SK-N-SH (cell line): ENCODE measurements around the gene SNX22. TPM values are rescaled to one million over a fixed set of nuclear protein-coding genes. Genes with fewer than 3 reads are reported as not detected.
"Not testable (repeated sequence)": the region's sequence is repeated elsewhere in the genome, so short reads cannot be mapped to it uniquely, and the experiment has no call there.

Source experiments
- CTCF ChIA-PET: fragments of 300-600, 350-600 bp; formaldehyde crosslinking; extraction: SDS; loops from one replicate; lab custom pipeline; 2021; lab: Yijun Ruan, JAX
- POLR2A ChIA-PET: fragments of 350-600 bp; sonication (Branson Sonifier 250); formaldehyde crosslinking; extraction: SDS; loops from one replicate; lab custom pipeline; 2020; ENCODE audit warnings: antibody characterized with exemption, inconsistent platforms; lab: Yijun Ruan, JAX
- DNase-seq: peaks from one replicate; pipeline ENCODE4 v3.0.0; 2012
- H2AFZ ChIP-seq: fragments of 200-600 bp; sonication (generic); 2 replicates; pipeline ENCODE4 v1.8.1; 2016; ENCODE audit warnings: antibody characterized with exemption, mild to moderate bottlenecking, low read depth
- H3F3A ChIP-seq: fragments of 200-600 bp; sonication (generic); replicated peaks from 2 replicates; pipeline ENCODE3; 2016; ENCODE audit warnings: antibody characterized with exemption, mild to moderate bottlenecking; ENCODE audit not compliant: insufficient read depth
- H3K27ac ChIP-seq, 2 experiments: fragments of 200-500 bp in 1 of 2; fragments of 200-600 bp in 1 of 2; sonication (Bioruptor generic) in 1 of 2; sonication (generic), shearing (Covaris generic) in 1 of 2; 2 replicates each; pipeline versions ENCODE4 v1.5.1 to v1.6.1; 2014 to 2016; ENCODE audit warnings: low read depth in 2 of 2, inconsistent platforms in 1 of 2, low read length in 1 of 2, mild to moderate bottlenecking in 1 of 2, mixed read lengths in 1 of 2
- H3K27me3 ChIP-seq: fragments of 200-600 bp; sonication (generic), shearing (Covaris generic); 2 replicates; pipeline ENCODE4 v1.6.1; 2016; ENCODE audit warnings: mixed run types; ENCODE audit not compliant: insufficient read depth
- H3K36me3 ChIP-seq, 2 experiments: fragments of 200-500 bp in 1 of 2; fragments of 200-600 bp in 1 of 2; sonication (Bioruptor generic) in 1 of 2; sonication (generic) in 1 of 2; replicated peaks in 1 of 2; 2 replicates each; pipeline versions ENCODE3 to v1.5.1; 2014 to 2016; ENCODE audit warnings: low read length in 1 of 2, mild to moderate bottlenecking in 1 of 2; ENCODE audit not compliant: insufficient read depth in 2 of 2, control insufficient read depth in 1 of 2
- H3K4me1 ChIP-seq, 2 experiments: fragments of 200-500 bp in 1 of 2; fragments of 200-600 bp in 1 of 2; sonication (Bioruptor generic) in 1 of 2; sonication (generic), shearing (Covaris generic) in 1 of 2; 2 replicates each; pipeline versions ENCODE4 v1.5.1 to v1.6.1; 2014 to 2016; ENCODE audit warnings: low read depth in 1 of 2, low read length in 1 of 2, mixed run types in 1 of 2; ENCODE audit not compliant: insufficient read depth in 2 of 2, control insufficient read depth in 1 of 2
- H3K4me2 ChIP-seq: fragments of 200-600 bp; sonication (generic), shearing (Covaris generic); 2 replicates; pipeline ENCODE4 v1.6.1; 2017; ENCODE audit warnings: mixed run types
- H3K4me3 ChIP-seq, 2 experiments: fragments of 200-500 bp in 1 of 2; fragments of 200-600 bp in 1 of 2; sonication (Bioruptor generic) in 1 of 2; sonication (generic), shearing (Covaris generic) in 1 of 2; 2 replicates each; pipeline versions ENCODE4 v1.5.1 to v1.8.1; 2014 to 2016; ENCODE audit warnings: low read depth in 2 of 2, inconsistent platforms in 1 of 2, low read length in 1 of 2, mild to moderate bottlenecking in 1 of 2, mixed read lengths in 1 of 2, moderate library complexity in 1 of 2
- H3K79me2 ChIP-seq: fragments of 200-600 bp; sonication (generic); 2 replicates; pipeline ENCODE4 v1.8.1; 2017; ENCODE audit warnings: mild to moderate bottlenecking; ENCODE audit not compliant: insufficient read depth
- H3K9ac ChIP-seq: fragments of 200-600 bp; sonication (generic); 2 replicates; pipeline ENCODE4 v1.6.1; 2017; ENCODE audit warnings: mixed run types
- H3K9me2 ChIP-seq: fragments of 200-600 bp; sonication (generic); 2 replicates; pipeline ENCODE4 v1.6.1; 2017; ENCODE audit warnings: mixed run types
- H3K9me3 ChIP-seq: fragments of 200-600 bp; sonication (generic); 2 replicates; pipeline ENCODE4 v1.6.1; 2017; ENCODE audit warnings: mixed run types, mild to moderate bottlenecking, moderate library complexity
- H4K20me1 ChIP-seq: fragments of 200-600 bp; sonication (generic); 2 replicates; pipeline ENCODE4 v1.6.1; 2017; ENCODE audit warnings: mild to moderate bottlenecking, mixed run types; ENCODE audit not compliant: insufficient read depth
- ELF1 ChIP-seq: IDR thresholded peaks from 2 replicates; pipeline ENCODE4 v1.4.0; 2012
- FOSL2 ChIP-seq: IDR thresholded peaks from 2 replicates; pipeline ENCODE4 v1.4.0; 2012; ENCODE audit warnings: low read depth, mild to moderate bottlenecking, moderate library complexity, borderline replicate concordance
- MEF2A ChIP-seq: IDR thresholded peaks from 2 replicates; pipeline ENCODE4 v1.4.0; 2012; ENCODE audit warnings: low read depth, borderline replicate concordance
- NFIC ChIP-seq: IDR thresholded peaks from 2 replicates; pipeline ENCODE4 v1.4.0; 2012; ENCODE audit warnings: borderline replicate concordance
- RAD21 ChIP-seq: IDR thresholded peaks from 2 replicates; pipeline ENCODE4 v1.6.1; 2012; ENCODE audit warnings: mild to moderate bottlenecking, low read length
- RCOR1 ChIP-seq: fragments of 150-350 bp; IDR thresholded peaks from 2 replicates; pipeline ENCODE4 v1.6.1; 2017; ENCODE audit warnings: antibody characterized with exemption, low read length
- SMC3 ChIP-seq: IDR thresholded peaks from 2 replicates; pipeline ENCODE4 v1.6.1; 2012; ENCODE audit warnings: low read depth, low read length, improper control_type of control experiment
- WGBS: methylation state at CpG from one replicate; pipeline ENCODE4 v1.1.6; 2017; ENCODE audit warnings: low lambda C conversion rate; 5-methylcytosine and 5-hydroxymethylcytosine counted together
- polyA plus RNA-seq, 3 experiments: library from polyadenylated mRNA; depleted of rRNA; stranded (reverse); fragments of >200 nt; gene quantifications; 2 replicates each; pipeline ENCODE4 v1.2.3, GENCODE V29; 2012
- TF ChIP-seq, protein P1 (sequence below): IDR thresholded peaks from 2 replicates; pipeline ENCODE4 v1.4.0; 2012; ENCODE audit warnings: low read depth
- TF ChIP-seq, protein P2 (sequence below): IDR thresholded peaks from 2 replicates; pipeline ENCODE4 v1.4.0; 2012; ENCODE audit warnings: low read depth, borderline replicate concordance
- TF ChIP-seq, protein P3 (sequence below): IDR thresholded peaks from 2 replicates; pipeline ENCODE4 v1.6.1; 2012; ENCODE audit warnings: mild to moderate bottlenecking, low read depth, low read length, moderate library complexity
- TF ChIP-seq, protein P4 (sequence below): IDR thresholded peaks from 2 replicates; pipeline ENCODE4 v1.4.0; 2012; ENCODE audit warnings: low read depth, borderline replicate concordance

The SNX22 gene
- polyA plus RNA-seq, 1 of the 3 experiments (the other 2 are of a cell fraction), result 0.94 TPM

DNA sequence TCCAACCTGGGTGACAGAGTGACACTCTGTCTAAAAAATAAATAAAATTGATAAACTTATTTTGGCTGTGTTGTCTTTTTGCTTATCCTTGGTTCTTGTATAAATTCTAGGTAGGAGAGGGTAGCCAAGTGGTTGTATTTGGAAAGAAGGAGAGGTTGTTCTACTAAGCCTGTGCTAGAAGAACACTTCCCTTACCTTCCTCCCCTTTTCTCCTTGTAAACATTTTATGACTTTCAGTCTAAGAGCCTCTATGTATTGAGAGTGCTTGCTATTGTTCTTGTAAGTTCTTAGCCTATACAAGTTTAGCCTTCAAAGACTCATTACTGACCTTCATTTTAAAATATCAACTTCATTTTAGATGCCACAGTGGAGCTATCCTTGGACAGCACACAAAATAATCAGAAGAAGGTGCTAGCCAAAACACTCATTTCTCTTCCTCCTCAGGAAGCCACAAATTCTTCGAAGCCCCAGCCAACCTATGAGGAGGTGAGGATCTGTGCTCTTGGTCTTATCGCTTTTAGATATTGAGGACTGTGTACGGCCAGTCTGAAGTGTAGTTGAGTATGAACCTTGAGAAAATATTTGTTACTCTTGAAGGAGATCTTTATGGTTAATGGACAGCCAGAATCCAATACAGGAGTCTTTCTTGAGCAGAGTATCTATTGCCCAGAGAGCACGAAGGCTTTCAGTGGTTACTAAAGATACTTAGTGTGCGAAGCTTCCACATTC lies 33.6 kb upstream of the SNX22 start:
- Histone ChIP-seq H2AFZ (no peak overlapping the region), H3K27ac (no peak overlapping the region), H3K27me3 (no peaks in the 10 kb centered on the region), H3K9me3 (no peaks in the 10 kb centered on the region), H3K4me1 (no peaks in the 10 kb centered on the region), H3K36me3 (peaks cover 77 to 87% of the 10 kb centered on the region in 2 experiments), H4K20me1 (no peaks in the 10 kb centered on the region), H3K4me3 (no peak overlapping the region), H3F3A (no peaks in the 10 kb centered on the region), H3K9me2 (no peaks in the 10 kb centered on the region), H3K9ac (no peak overlapping the region), H3K79me2 (peaks cover 4% of the 10 kb centered on the region; the same call in 1 of the 2 replicates), H3K4me2 (no peak overlapping the region)
- ChIA-PET POLR2A (no interaction called here), CTCF (interaction anchor here (1.2 to 1.4 kb wide), 2 partner anchors 28 to 35 kb away, joined by 3 to 4 read pairs; no protein-coding TSS in a partner anchor)
- DNase-seq, result no peak
- TF ChIP-seq, protein P1, sequence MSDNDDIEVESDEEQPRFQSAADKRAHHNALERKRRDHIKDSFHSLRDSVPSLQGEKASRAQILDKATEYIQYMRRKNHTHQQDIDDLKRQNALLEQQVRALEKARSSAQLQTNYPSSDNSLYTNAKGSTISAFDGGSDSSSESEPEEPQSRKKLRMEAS, result no peak
- TF ChIP-seq, protein P2, sequence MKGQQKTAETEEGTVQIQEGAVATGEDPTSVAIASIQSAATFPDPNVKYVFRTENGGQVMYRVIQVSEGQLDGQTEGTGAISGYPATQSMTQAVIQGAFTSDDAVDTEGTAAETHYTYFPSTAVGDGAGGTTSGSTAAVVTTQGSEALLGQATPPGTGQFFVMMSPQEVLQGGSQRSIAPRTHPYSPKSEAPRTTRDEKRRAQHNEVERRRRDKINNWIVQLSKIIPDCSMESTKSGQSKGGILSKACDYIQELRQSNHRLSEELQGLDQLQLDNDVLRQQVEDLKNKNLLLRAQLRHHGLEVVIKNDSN, result no peak
- TF ChIP-seq MEF2A (no peak), SMC3 (no peak), ELF1 (no peak), RAD21 (no peak)
- 97% methylated on average over 5 of the region's 5 CpGs for WGBS

DNA sequence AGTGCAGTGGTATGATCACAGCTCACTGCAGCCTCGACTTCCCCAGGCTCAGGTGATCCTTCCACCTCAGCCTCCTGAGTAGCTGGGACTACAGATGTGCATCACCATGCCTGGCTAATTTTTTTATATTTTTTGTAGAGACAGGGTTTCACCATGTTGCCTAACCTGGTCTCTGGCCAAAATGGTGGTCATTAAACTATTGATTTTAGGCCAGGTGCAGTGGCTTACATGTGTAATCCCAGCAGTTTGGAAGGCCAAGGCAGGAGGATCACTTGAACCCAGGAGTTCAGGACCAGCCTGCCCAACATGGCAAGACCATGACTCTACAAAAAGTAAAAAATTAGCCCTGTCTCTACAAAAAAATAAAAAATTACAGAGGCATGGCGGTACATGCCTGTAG lies 31.2 kb upstream of the SNX22 start:
- DNase-seq, H3K4me2 ChIP-seq, H3K9me2 ChIP-seq, H4K20me1 ChIP-seq, POLR2A ChIA-PET, H3K27me3 ChIP-seq, H3K9ac ChIP-seq, H3K27ac ChIP-seq, H3K4me3 ChIP-seq, H2AFZ ChIP-seq, H3K79me2 ChIP-seq, H3F3A ChIP-seq, H3K9me3 ChIP-seq, H3K4me1 ChIP-seq: not testable (repeated sequence)
- 100% methylated on average over 2 of the region's 2 CpGs for WGBS
- CTCF ChIA-PET, result interaction anchor here (1.5 kb wide), 1 partner anchor 33 kb away, joined by 5 read pairs; no protein-coding TSS in a partner anchor
- peaks cover 67 to 76% of the 10 kb centered on the region in 2 experiments for H3K36me3 ChIP-seq

DNA sequence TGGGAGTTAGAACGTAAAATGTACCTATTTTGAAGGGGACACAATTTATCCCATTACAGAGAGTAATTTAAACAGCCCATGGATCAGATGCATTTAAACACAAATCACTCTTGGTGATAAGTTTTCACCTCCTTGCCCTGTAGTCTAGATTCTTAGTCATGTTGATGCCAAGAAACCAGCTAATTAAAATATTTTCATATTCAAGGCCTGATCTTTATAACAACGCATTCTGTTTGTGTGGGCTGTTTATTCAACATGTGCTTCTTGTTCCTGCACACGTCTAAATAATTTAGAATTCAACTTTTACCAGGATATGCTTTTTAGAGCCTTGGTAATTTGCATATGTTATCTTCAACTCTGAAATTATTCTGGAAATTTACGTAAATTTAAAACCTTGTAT lies 29.9 kb upstream of the SNX22 start:
- H3F3A ChIP-seq, result no peaks in the 10 kb centered on the region
- H3K27me3 ChIP-seq, result no peaks in the 10 kb centered on the region
- TF ChIP-seq, protein P3, sequence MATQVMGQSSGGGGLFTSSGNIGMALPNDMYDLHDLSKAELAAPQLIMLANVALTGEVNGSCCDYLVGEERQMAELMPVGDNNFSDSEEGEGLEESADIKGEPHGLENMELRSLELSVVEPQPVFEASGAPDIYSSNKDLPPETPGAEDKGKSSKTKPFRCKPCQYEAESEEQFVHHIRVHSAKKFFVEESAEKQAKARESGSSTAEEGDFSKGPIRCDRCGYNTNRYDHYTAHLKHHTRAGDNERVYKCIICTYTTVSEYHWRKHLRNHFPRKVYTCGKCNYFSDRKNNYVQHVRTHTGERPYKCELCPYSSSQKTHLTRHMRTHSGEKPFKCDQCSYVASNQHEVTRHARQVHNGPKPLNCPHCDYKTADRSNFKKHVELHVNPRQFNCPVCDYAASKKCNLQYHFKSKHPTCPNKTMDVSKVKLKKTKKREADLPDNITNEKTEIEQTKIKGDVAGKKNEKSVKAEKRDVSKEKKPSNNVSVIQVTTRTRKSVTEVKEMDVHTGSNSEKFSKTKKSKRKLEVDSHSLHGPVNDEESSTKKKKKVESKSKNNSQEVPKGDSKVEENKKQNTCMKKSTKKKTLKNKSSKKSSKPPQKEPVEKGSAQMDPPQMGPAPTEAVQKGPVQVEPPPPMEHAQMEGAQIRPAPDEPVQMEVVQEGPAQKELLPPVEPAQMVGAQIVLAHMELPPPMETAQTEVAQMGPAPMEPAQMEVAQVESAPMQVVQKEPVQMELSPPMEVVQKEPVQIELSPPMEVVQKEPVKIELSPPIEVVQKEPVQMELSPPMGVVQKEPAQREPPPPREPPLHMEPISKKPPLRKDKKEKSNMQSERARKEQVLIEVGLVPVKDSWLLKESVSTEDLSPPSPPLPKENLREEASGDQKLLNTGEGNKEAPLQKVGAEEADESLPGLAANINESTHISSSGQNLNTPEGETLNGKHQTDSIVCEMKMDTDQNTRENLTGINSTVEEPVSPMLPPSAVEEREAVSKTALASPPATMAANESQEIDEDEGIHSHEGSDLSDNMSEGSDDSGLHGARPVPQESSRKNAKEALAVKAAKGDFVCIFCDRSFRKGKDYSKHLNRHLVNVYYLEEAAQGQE, result no peak
- TF ChIP-seq RAD21, result no peak
- TF ChIP-seq, protein P4, sequence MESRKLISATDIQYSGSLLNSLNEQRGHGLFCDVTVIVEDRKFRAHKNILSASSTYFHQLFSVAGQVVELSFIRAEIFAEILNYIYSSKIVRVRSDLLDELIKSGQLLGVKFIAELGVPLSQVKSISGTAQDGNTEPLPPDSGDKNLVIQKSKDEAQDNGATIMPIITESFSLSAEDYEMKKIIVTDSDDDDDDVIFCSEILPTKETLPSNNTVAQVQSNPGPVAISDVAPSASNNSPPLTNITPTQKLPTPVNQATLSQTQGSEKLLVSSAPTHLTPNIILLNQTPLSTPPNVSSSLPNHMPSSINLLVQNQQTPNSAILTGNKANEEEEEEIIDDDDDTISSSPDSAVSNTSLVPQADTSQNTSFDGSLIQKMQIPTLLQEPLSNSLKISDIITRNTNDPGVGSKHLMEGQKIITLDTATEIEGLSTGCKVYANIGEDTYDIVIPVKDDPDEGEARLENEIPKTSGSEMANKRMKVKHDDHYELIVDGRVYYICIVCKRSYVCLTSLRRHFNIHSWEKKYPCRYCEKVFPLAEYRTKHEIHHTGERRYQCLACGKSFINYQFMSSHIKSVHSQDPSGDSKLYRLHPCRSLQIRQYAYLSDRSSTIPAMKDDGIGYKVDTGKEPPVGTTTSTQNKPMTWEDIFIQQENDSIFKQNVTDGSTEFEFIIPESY, result no peak
- TF ChIP-seq NFIC, result no peak
- no peak for TF ChIP-seq RCOR1
- TF ChIP-seq FOSL2, result no peak
- DNase-seq, result no peak
- ChIA-PET CTCF (interaction anchor here (2.1 kb wide), 1 partner anchor 32 kb away, joined by 9 read pairs; no protein-coding TSS in a partner anchor), POLR2A (no interaction called here)
- H3K79me2 ChIP-seq, result no peaks in the 10 kb centered on the region
- no peak overlapping the region for H3K9ac ChIP-seq
- no peaks in the 10 kb centered on the region for H3K4me1 ChIP-seq
- no peaks in the 10 kb centered on the region for H3K9me3 ChIP-seq
- H2AFZ ChIP-seq, result no peak overlapping the region
- no peak overlapping the region for H3K27ac ChIP-seq
- no peaks in the 10 kb centered on the region for H3K9me2 ChIP-seq
- no peaks in the 10 kb centered on the region for H4K20me1 ChIP-seq
- H3K4me3 ChIP-seq, result no peak overlapping the region
- H3K4me2 ChIP-seq, result no peak overlapping the region
- H3K36me3 ChIP-seq, result peaks cover 63 to 76% of the 10 kb centered on the region in 2 experiments
- 96% methylated on average over 4 of the region's 4 CpGs for WGBS
